Fibroblast of lung (primary cell): Measurements from ENCODE around the gene MDN1. TPM values are rescaled to one million over a fixed set of nuclear protein-coding genes. Genes with fewer than 3 reads are reported as not detected.

Experiments used
- DNase-seq, 2 donors: peaks; one replicate each; pipeline versions ENCODE4 v3.0.0 to v3.0.0-alpha.2; 2010; ENCODE audit warnings: low read depth in 2 of 2
- H2AFZ ChIP-seq: 2 replicates; pipeline ENCODE4 v1.5.1; 2012; ENCODE audit warnings: low read length, control low read depth, inconsistent platforms
- H3K27ac ChIP-seq: 2 replicates; pipeline ENCODE4 v1.5.1; 2011; ENCODE audit warnings: low read length, control low read depth; ENCODE audit not compliant: insufficient read depth
- H3K27me3 ChIP-seq: 2 replicates; pipeline ENCODE4 v1.5.1; 2011; ENCODE audit warnings: mild to moderate bottlenecking, low read length; ENCODE audit not compliant: control insufficient read depth, insufficient read depth
- H3K36me3 ChIP-seq: 2 replicates; pipeline ENCODE4 v1.5.1; 2011; ENCODE audit warnings: low read length; ENCODE audit not compliant: control insufficient read depth, insufficient read depth
- H3K4me1 ChIP-seq: 2 replicates; pipeline ENCODE4 v1.5.1; 2011; ENCODE audit warnings: low read length; ENCODE audit not compliant: control insufficient read depth, insufficient read depth; ENCODE audit errors: extremely low read depth
- H3K4me2 ChIP-seq: 2 replicates; pipeline ENCODE4 v1.5.1; 2011; ENCODE audit warnings: low read length, control low read depth; ENCODE audit not compliant: insufficient read depth; ENCODE audit errors: extremely low read depth
- H3K4me3 ChIP-seq, 4 experiments: fragments of 200-600 bp in 1 of 4; sonication (generic) in 1 of 4; replicated peaks in 1 of 4; 2 replicates each; pipeline ENCODE4 v1.5.1; 2011 to 2016; ENCODE audit warnings: low read length in 4 of 4, low read depth in 3 of 4, mild to moderate bottlenecking in 3 of 4, control low read depth in 2 of 4, inconsistent platforms in 1 of 4, mixed read lengths in 1 of 4; ENCODE audit not compliant: insufficient read depth in 1 of 4; ENCODE audit errors: control extremely low read depth in 1 of 4
- H3K79me2 ChIP-seq: 2 replicates; pipeline ENCODE4 v1.5.1; 2012; ENCODE audit warnings: mild to moderate bottlenecking, low read length, inconsistent platforms; ENCODE audit not compliant: control insufficient read depth, insufficient read depth
- H3K9ac ChIP-seq: 2 replicates; pipeline ENCODE4 v1.5.1; 2011; ENCODE audit warnings: mild to moderate bottlenecking, low read length, control low read depth; ENCODE audit not compliant: insufficient read depth
- H3K9me3 ChIP-seq: 2 replicates; pipeline ENCODE4 v1.5.1; 2012; ENCODE audit warnings: low read depth, low read length; ENCODE audit not compliant: control insufficient read depth, insufficient read depth
- H4K20me1 ChIP-seq: 2 replicates; pipeline ENCODE4 v1.5.1; 2011; ENCODE audit warnings: low read length; ENCODE audit not compliant: control insufficient read depth, insufficient read depth; ENCODE audit errors: extremely low read depth
- EZH2 ChIP-seq: IDR thresholded peaks from 2 replicates; pipeline ENCODE4 v1.5.1; 2012; ENCODE audit warnings: low read length, control low read depth, mild to moderate bottlenecking; ENCODE audit errors: missing control alignments
- polyA plus RNA-seq, 2 donors: library from polyadenylated mRNA; depleted of rRNA in 1 of 2; stranded (reverse) in 1 of 2; unstranded in 1 of 2; fragments of >200 nt; gene quantifications; 2 replicates each; pipeline ENCODE4 v1.2.1, GENCODE V29; 2011 to 2012; ENCODE audit warnings: missing spikeins in 1 of 2
- total RNA-seq: library from RNA; depleted of rRNA; stranded (reverse); fragments of >200 nt; gene quantifications from 2 replicates; pipeline ENCODE4 v1.2.1, GENCODE V29; 2014
- TF ChIP-seq, protein P1 (sequence below), 2 donors: IDR thresholded peaks in 1 of 2; conservative IDR thresholded peaks in 1 of 2; 1 replicate in 1 of 2; 2 replicates in 1 of 2; pipeline ENCODE4 v1.5.1; 2011 to 2012; ENCODE audit warnings: low read length in 2 of 2, control low read depth in 1 of 2, inconsistent platforms in 1 of 2, low read depth in 1 of 2, mild to moderate bottlenecking in 1 of 2

Gene MDN1
- total and polyA plus RNA-seq, 2 donors (not counting 1 experiment from before 2014, with no cell fraction given): 5.9 to 23.5 TPM

- H3K27me3 ChIP-seq: no peaks in the 10 kb centered on the region
- H3K4me1 ChIP-seq: no peaks in the 10 kb centered on the region
- H3K36me3 ChIP-seq: no peaks in the 10 kb centered on the region
- H3K4me2 ChIP-seq: no peak overlapping the region
- H3K27ac ChIP-seq: no peak overlapping the region
- no peak overlapping the region for H2AFZ ChIP-seq
- H3K4me3 ChIP-seq: no peak overlapping the region
- H3K9ac ChIP-seq: no peak overlapping the region
- H3K79me2 ChIP-seq: no peaks in the 10 kb centered on the region
- no peak for DNase-seq
- no peaks in the 10 kb centered on the region for H4K20me1 ChIP-seq
- TF ChIP-seq, protein P1, sequence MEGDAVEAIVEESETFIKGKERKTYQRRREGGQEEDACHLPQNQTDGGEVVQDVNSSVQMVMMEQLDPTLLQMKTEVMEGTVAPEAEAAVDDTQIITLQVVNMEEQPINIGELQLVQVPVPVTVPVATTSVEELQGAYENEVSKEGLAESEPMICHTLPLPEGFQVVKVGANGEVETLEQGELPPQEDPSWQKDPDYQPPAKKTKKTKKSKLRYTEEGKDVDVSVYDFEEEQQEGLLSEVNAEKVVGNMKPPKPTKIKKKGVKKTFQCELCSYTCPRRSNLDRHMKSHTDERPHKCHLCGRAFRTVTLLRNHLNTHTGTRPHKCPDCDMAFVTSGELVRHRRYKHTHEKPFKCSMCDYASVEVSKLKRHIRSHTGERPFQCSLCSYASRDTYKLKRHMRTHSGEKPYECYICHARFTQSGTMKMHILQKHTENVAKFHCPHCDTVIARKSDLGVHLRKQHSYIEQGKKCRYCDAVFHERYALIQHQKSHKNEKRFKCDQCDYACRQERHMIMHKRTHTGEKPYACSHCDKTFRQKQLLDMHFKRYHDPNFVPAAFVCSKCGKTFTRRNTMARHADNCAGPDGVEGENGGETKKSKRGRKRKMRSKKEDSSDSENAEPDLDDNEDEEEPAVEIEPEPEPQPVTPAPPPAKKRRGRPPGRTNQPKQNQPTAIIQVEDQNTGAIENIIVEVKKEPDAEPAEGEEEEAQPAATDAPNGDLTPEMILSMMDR (conservative IDR thresholded peaks at IDR 0.05 in 1 of 2, IDR thresholded peaks at IDR 0.05 in 1 of 2; ENCODE audit: low read depth in 1 of 2, low read length in 2 of 2): no peak
- no peak for TF ChIP-seq EZH2
- H3K9me3 ChIP-seq: no peaks in the 10 kb centered on the region
Observed at GRCh38 chr6:89750338-89750737, 69.3 kb downstream of the MDN1 start.

GRCh38 chr6:89749918-89750317, 69.7 kb downstream of the MDN1 start:
- Histone ChIP-seq H2AFZ (no peak overlapping the region), H3K9ac (no peak overlapping the region), H3K36me3 (no peaks in the 10 kb centered on the region), H3K79me2 (no peaks in the 10 kb centered on the region), H3K9me3 (no peaks in the 10 kb centered on the region), H3K27me3 (no peaks in the 10 kb centered on the region), H3K27ac (no peak overlapping the region), H3K4me1 (no peaks in the 10 kb centered on the region), H4K20me1 (no peaks in the 10 kb centered on the region), H3K4me3 (no peak overlapping the region), H3K4me2 (no peak overlapping the region)
- peak in 1 of 2 donors; percentile 36 for DNase-seq
- TF ChIP-seq, protein P1 (conservative IDR thresholded peaks at IDR 0.05 in 1 of 2, IDR thresholded peaks at IDR 0.05 in 1 of 2; ENCODE audit: low read depth in 1 of 2, low read length in 2 of 2): no peak

- no peak overlapping the region for H3K4me2 ChIP-seq
- no peak overlapping the region for H2AFZ ChIP-seq
- H3K27ac ChIP-seq: peak overlapping the region; percentile 5
- peak in 1 of 2 donors; percentile 70 for DNase-seq
- peaks cover 4% of the 10 kb centered on the region for H3K36me3 ChIP-seq
- no peaks in the 10 kb centered on the region for H3K27me3 ChIP-seq
- no peaks in the 10 kb centered on the region for H3K4me1 ChIP-seq
- no peaks in the 10 kb centered on the region for H4K20me1 ChIP-seq
- H3K9ac ChIP-seq: no peak overlapping the region
- no peak overlapping the region for H3K4me3 ChIP-seq
- H3K9me3 ChIP-seq: no peaks in the 10 kb centered on the region
- H3K79me2 ChIP-seq: no peaks in the 10 kb centered on the region
- TF ChIP-seq, protein P1 (conservative IDR thresholded peaks at IDR 0.05 in 1 of 2, IDR thresholded peaks at IDR 0.05 in 1 of 2; ENCODE audit: low read depth in 1 of 2, low read length in 2 of 2): no peak
Observed at GRCh38 chr6:89745716-89746115, 73.9 kb downstream of the MDN1 start.
